ENCODE results near the gene EIF4G3. TPM values are rescaled to one million over a fixed set of nuclear protein-coding genes. Genes with fewer than 3 reads are reported as not detected.

The EIF4G3 gene
- total and polyA plus RNA-seq, 2 donors (not counting 3 experiments of a cell fraction or from before 2014, with no cell fraction given) = 40.7 to 78.5 TPM

DNA sequence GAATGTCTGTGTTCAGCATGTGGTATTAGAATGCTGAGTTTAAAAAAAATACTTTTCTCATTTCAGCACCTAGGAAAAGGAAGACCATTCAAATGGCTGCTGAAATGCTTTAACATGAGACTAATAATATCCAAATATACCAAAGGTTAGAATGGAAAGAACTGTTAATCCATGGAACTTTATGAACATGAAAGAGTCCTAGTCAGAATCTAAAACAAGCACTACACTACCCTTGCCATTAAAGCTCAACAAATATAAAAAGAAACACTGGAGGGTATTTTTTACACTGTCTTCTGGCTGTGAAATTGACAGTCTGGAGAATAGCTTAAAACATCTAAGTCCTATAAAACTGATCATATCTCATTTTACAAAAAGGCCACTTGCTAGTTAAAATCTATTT, 276.6 kb downstream of the EIF4G3 start:
- dilution Hi-C loops (cut with MboI; ENCODE audit: extremely low pct_ligation_motif_present, low sequenced_read_pairs) = no loop called here
- CTCF ChIA-PET = interaction anchor here (0.6 to 1.0 kb wide), 2 partner anchors 218 to 295 kb away, joined by 3 to 4 read pairs; no protein-coding TSS in a partner anchor
- no peaks in the 10 kb centered on the region for H3K9me3 ChIP-seq (replicated peaks; ENCODE audit: control insufficient read depth, insufficient read depth, low read length)
- H3K4me3 ChIP-seq (replicated peaks in 1 of 3; ENCODE audit: insufficient read depth in 1 of 3, low read depth in 1 of 3, low read length in 3 of 3) = no peak overlapping the region
- no peak overlapping the region for H3K9ac ChIP-seq (replicated peaks; ENCODE audit: extremely low read depth, insufficient read depth, low read length)
- POLR2A ChIA-PET = no interaction called here
- H3K4me1 ChIP-seq (ENCODE audit: control insufficient read depth, extremely low read depth, insufficient read depth, low read length) = no peaks in the 10 kb centered on the region
- TF ChIP-seq MYC (IDR thresholded peaks at IDR 0.05; ENCODE audit: low read depth, low read length) = no peak
- TF ChIP-seq, protein P1, sequence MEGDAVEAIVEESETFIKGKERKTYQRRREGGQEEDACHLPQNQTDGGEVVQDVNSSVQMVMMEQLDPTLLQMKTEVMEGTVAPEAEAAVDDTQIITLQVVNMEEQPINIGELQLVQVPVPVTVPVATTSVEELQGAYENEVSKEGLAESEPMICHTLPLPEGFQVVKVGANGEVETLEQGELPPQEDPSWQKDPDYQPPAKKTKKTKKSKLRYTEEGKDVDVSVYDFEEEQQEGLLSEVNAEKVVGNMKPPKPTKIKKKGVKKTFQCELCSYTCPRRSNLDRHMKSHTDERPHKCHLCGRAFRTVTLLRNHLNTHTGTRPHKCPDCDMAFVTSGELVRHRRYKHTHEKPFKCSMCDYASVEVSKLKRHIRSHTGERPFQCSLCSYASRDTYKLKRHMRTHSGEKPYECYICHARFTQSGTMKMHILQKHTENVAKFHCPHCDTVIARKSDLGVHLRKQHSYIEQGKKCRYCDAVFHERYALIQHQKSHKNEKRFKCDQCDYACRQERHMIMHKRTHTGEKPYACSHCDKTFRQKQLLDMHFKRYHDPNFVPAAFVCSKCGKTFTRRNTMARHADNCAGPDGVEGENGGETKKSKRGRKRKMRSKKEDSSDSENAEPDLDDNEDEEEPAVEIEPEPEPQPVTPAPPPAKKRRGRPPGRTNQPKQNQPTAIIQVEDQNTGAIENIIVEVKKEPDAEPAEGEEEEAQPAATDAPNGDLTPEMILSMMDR (IDR thresholded peaks at IDR 0.05; ENCODE audit: extremely low read depth in 1 of 2, insufficient read depth in 1 of 2, low read depth in 1 of 2, low read length in 2 of 2) = no peak
- no peak for TF ChIP-seq POLR2A (IDR thresholded peaks at IDR 0.05; ENCODE audit: low read depth, low read length)
- TF ChIP-seq, protein P2, sequence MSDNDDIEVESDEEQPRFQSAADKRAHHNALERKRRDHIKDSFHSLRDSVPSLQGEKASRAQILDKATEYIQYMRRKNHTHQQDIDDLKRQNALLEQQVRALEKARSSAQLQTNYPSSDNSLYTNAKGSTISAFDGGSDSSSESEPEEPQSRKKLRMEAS (IDR thresholded peaks at IDR 0.05; ENCODE audit: insufficient read depth, insufficient read length) = no peak
- no peak for TF ChIP-seq GATA2 (IDR thresholded peaks at IDR 0.05; ENCODE audit: insufficient read depth, insufficient read length, low read depth, low read length)
- no peak for TF ChIP-seq FOS (IDR thresholded peaks at IDR 0.05; ENCODE audit: borderline replicate concordance, insufficient read depth, low read length)
- TF ChIP-seq JUN (IDR thresholded peaks at IDR 0.05; ENCODE audit: borderline replicate concordance, insufficient read depth, insufficient read length, low read depth) = no peak
- no peak for TF ChIP-seq EZH2 (IDR thresholded peaks at IDR 0.05; ENCODE audit: borderline replicate concordance, low read depth, low read length, severe bottlenecking)
- TF ChIP-seq POLR2AphosphoS5 (IDR thresholded peaks at IDR 0.05; ENCODE audit: insufficient read depth, low read depth, low read length) = no peak
- no peaks in the 10 kb centered on the region for H4K20me1 ChIP-seq (replicated peaks; ENCODE audit: control insufficient read depth, extremely low read depth, insufficient read depth, low read length)
- H2AFZ ChIP-seq (ENCODE audit: low read depth, low read length) = no peak overlapping the region
- FAIRE-seq (no peak), DNase-seq (ENCODE audit: low read depth, low spot score) (no peak)
- intact Hi-C loops (cut with micrococcal nuclease) = no loop called here
- peaks cover 0 to 2% of the 10 kb centered on the region in 2 experiments for H3K36me3 ChIP-seq (ENCODE audit: control insufficient read depth in 2 of 2, extremely low read depth in 1 of 2, insufficient read depth in 2 of 2, low read length in 2 of 2)
- no TSS peak for BruUV-seq (replicated peaks)
- no peaks in the 10 kb centered on the region for H3K27me3 ChIP-seq (ENCODE audit: control insufficient read depth in 2 of 2, insufficient read depth in 2 of 2, low read length in 2 of 2)
- H3K9me1 ChIP-seq (replicated peaks; ENCODE audit: control insufficient read depth, extremely low read depth, insufficient read depth, low read length) = no peaks in the 10 kb centered on the region
- H3K79me2 ChIP-seq (ENCODE audit: control insufficient read depth, insufficient read depth, low read length) = no peaks in the 10 kb centered on the region
- H3K27ac ChIP-seq (ENCODE audit: insufficient read depth, low read depth, low read length) = no peak overlapping the region
- no peak overlapping the region for H3K4me2 ChIP-seq (ENCODE audit: insufficient read depth, low read length)

Data from endothelial cell of umbilical vein (primary cell).